Skeletal muscle satellite cell (primary cell): ENCODE data around the gene ETV3.
A peak's percentile ranks its signal among the peaks of the same experiment; 100 is the strongest.

Source experiments
- H3K27me3 ChIP-seq: 2 replicates; pipeline ENCODE4 v1.7.0; 2013; ENCODE audit warnings: low read length; ENCODE audit not compliant: control insufficient read depth, insufficient read depth
- H3K36me3 ChIP-seq: 2 replicates; pipeline ENCODE4 v1.7.0; 2013; ENCODE audit warnings: mild to moderate bottlenecking, control low read depth, low read length; ENCODE audit not compliant: insufficient read depth
- H3K4me1 ChIP-seq: 2 replicates; pipeline ENCODE4 v1.7.0; 2013; ENCODE audit warnings: low read length; ENCODE audit not compliant: control insufficient read depth, insufficient read depth
- H3K4me2 ChIP-seq: 2 replicates; pipeline ENCODE4 v1.7.0; 2013; ENCODE audit warnings: mild to moderate bottlenecking, low read length
- H3K4me3 ChIP-seq: 2 replicates; pipeline ENCODE4 v1.7.0; 2013; ENCODE audit warnings: low read length
- H3K9ac ChIP-seq: 2 replicates; pipeline ENCODE4 v1.7.0; 2013; ENCODE audit warnings: mild to moderate bottlenecking, low read depth, low read length, moderate library complexity
- H3K9me3 ChIP-seq: replicated peaks from 2 replicates; pipeline ENCODE4 v1.7.0; 2013; ENCODE audit warnings: mild to moderate bottlenecking, control low read depth, low read length

The ETV3 gene

GRCh38 chr1:157136133-157136532 lies 2.1 kb downstream of the ETV3 start:
- H3K4me1 ChIP-seq = peaks cover 24% of the 10 kb centered on the region
- H3K27me3 ChIP-seq = no peaks in the 10 kb centered on the region
- peak overlapping the region; percentile 80 for H3K4me2 ChIP-seq
- H3K36me3 ChIP-seq = peaks cover 49% of the 10 kb centered on the region
- peak overlapping the region; percentile 97 for H3K9ac ChIP-seq
- H3K9me3 ChIP-seq = no peaks in the 10 kb centered on the region
- H3K4me3 ChIP-seq = peak overlapping the region; percentile 97

DNA sequence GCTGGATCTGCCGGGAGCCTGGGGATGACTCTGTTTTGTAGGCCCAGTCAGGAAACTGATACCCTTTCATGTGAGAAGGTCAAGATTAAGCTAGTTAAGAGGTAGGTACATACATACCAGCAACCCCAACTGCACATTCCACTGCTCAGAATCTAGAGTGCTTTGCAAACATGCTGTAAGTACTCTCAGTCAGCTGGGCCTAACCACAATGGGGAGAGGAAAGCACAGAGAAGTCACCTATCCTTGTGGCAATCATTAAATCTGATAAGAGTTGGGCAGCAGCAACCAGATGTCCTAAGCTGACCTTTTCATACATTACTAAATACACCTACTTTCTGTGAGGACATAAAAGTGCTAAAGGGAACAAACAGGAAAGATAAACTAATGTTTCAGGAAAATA lies 2.5 kb downstream of the ETV3 start:
- Histone ChIP-seq H3K36me3 (peaks cover 54% of the 10 kb centered on the region), H3K9ac (peak overlapping the region; percentile 97), H3K27me3 (no peaks in the 10 kb centered on the region), H3K4me3 (no peak overlapping the region), H3K9me3 (no peaks in the 10 kb centered on the region), H3K4me1 (peaks cover 24% of the 10 kb centered on the region), H3K4me2 (peak overlapping the region; percentile 80)

- Histone ChIP-seq H3K27me3 (no peaks in the 10 kb centered on the region), H3K9me3 (no peaks in the 10 kb centered on the region), H3K4me1 (peaks cover 24% of the 10 kb centered on the region), H3K36me3 (peaks cover 60% of the 10 kb centered on the region), H3K4me2 (no peak overlapping the region), H3K9ac (no peak overlapping the region), H3K4me3 (no peak overlapping the region)
Measured at GRCh38 chr1:157135070-157135469, 3.1 kb downstream of the ETV3 start.

GRCh38 chr1:157134442-157134841 lies 3.8 kb downstream of the ETV3 start:
- Histone ChIP-seq H3K27me3 (no peaks in the 10 kb centered on the region), H3K4me3 (no peak overlapping the region), H3K9ac (no peak overlapping the region), H3K9me3 (no peaks in the 10 kb centered on the region), H3K4me2 (no peak overlapping the region), H3K36me3 (peaks cover 63% of the 10 kb centered on the region), H3K4me1 (peaks cover 24% of the 10 kb centered on the region)

DNA sequence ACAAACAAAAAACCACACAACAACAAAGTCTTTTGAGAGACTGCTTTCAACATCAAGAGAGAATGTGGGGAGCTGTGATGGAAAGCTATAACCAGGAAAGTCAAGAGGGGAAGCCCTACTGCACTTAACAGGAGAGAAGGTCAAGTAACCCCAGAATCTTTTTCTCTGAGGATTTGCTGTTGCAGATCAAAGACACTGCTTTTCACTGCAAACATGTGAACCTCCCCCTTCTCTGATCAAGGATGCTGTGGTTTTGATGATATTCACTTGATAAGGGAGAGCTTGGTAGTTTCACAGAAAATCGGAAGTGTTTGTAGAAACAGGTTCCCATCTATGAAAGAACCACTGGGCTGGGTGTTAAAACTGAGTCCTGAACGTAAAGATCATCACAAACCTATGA lies 4.8 kb downstream of the ETV3 start:
- Histone ChIP-seq H3K9ac (no peak overlapping the region), H3K36me3 (peaks cover 70% of the 10 kb centered on the region), H3K4me3 (no peak overlapping the region), H3K4me2 (no peak overlapping the region), H3K4me1 (peaks cover 17% of the 10 kb centered on the region), H3K9me3 (no peaks in the 10 kb centered on the region), H3K27me3 (no peaks in the 10 kb centered on the region)

DNA sequence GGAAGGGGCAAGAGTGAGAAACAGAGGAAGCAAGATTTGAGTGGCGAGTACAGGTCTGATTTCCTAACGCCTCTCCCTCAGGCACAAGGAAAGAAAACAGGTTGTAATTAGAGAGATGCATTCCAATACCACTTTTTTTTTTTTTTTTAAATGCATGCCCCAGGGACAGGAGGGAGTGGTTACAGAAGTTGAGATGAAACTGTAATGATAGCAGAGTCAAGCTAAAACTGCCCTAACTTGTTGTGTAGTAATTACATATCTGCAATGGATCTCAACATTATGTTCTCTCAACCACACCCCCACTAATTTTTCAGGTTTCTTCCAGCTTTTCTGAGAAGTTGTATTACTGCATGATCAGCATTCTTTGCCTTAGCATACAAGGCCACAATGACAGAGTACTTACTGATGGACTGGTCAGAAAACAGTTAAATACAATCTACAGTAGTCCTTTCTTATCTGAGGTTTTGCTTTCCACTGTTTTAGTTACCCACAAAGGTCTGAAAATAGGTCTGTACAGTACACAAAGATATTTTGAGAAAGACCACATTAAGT lies 5.5 kb downstream of the ETV3 start:
- Histone ChIP-seq H3K36me3 (peaks cover 77% of the 10 kb centered on the region), H3K4me1 (peaks cover 17% of the 10 kb centered on the region), H3K4me2 (no peak overlapping the region)

DNA sequence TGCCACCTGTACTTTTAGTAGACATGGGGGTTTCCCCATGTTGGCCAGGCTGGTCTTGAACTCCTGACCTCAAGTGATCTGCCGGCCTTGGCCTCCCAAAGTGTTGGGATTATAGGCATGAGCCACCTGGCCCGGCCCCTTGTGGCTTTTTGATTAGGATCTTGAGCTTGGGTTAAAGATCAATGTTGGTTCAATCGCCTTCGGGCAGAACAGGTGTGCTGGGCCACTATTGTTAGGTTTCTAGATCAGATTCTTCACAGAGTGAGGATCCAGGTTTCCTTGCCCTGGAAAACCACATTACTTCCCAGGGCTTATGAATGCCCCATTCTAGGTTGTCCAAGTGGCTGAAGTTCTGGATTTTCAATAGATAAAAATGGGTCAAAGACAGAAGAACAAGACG lies 6.1 kb downstream of the ETV3 start:
- Histone ChIP-seq H3K4me1 (peaks cover 16% of the 10 kb centered on the region), H3K4me2 (no peak overlapping the region), H3K9ac (no peak overlapping the region), H3K27me3 (no peaks in the 10 kb centered on the region), H3K4me3 (no peak overlapping the region), H3K9me3 (no peaks in the 10 kb centered on the region), H3K36me3 (peaks cover 79% of the 10 kb centered on the region)

More for the DNA sequence above, 5.5 kb downstream of the ETV3 start:
- no peak overlapping the region for H3K9ac ChIP-seq
- H3K27me3 ChIP-seq = no peaks in the 10 kb centered on the region
- H3K9me3 ChIP-seq = no peaks in the 10 kb centered on the region
- no peak overlapping the region for H3K4me3 ChIP-seq

- no peak overlapping the region for H3K4me3 ChIP-seq
- H3K36me3 ChIP-seq = peaks cover 81% of the 10 kb centered on the region
- H3K9me3 ChIP-seq = no peaks in the 10 kb centered on the region
- no peak overlapping the region for H3K4me2 ChIP-seq
- H3K4me1 ChIP-seq = peaks cover 8% of the 10 kb centered on the region
- no peaks in the 10 kb centered on the region for H3K27me3 ChIP-seq
- H3K9ac ChIP-seq = no peak overlapping the region
Measured at GRCh38 chr1:157131281-157131680, 6.9 kb downstream of the ETV3 start.

DNA sequence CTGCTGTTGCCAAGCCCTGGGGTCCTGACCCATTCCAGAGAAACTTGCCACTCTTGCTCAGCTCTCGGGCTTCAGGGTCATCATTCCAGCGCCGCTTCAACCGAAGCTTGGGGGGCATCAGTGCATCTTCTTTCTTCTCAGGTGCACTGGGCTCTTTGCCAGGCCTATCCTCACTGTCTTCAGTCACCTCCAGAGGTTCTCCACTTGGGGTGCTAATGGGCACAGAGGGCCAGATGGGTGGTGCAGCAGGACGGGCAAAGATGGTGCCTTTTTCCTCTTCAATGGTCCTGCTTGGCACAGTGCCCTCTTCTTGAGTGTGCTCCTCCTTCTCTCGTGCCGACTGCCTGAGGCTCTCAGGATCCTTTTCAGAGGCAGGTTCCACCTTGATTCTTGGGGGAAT lies 13.3 kb downstream of the ETV3 start:
- no peak overlapping the region for H3K9ac ChIP-seq
- H3K9me3 ChIP-seq = no peaks in the 10 kb centered on the region
- H3K4me2 ChIP-seq = no peak overlapping the region
- no peaks in the 10 kb centered on the region for H3K4me1 ChIP-seq
- no peak overlapping the region for H3K4me3 ChIP-seq
- H3K27me3 ChIP-seq = no peaks in the 10 kb centered on the region
- H3K36me3 ChIP-seq = peaks cover 65% of the 10 kb centered on the region

GRCh38 chr1:157119448-157119847 lies 18.7 kb downstream of the ETV3 start:
- no peak overlapping the region for H3K4me2 ChIP-seq
- no peak overlapping the region for H3K4me3 ChIP-seq
- H3K36me3 ChIP-seq = peaks cover 27% of the 10 kb centered on the region
- H3K27me3 ChIP-seq = peaks cover 10% of the 10 kb centered on the region
- no peaks in the 10 kb centered on the region for H3K9me3 ChIP-seq
- H3K4me1 ChIP-seq = no peaks in the 10 kb centered on the region
- H3K9ac ChIP-seq = no peak overlapping the region

DNA sequence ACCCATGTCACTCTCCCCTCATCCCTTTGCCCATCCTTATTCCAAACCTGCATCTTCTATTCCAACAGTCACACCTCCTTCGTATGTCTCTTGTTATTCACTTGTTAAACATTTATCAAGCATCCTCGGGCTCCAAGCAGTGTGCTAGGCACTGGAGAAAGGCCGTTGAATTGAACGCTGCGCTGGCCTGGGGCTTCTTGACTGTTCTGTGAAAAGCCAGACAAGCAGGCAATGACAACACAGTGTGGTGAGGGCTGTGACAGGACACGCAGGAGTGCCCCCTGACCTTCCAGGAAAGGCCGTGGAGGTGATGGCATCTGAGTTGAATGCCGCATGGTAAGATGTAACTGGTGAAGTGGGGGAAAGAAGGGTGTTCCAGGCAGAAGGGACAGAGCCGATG lies 19.2 kb downstream of the ETV3 start:
- no peak overlapping the region for H3K4me3 ChIP-seq
- H3K4me2 ChIP-seq = no peak overlapping the region
- no peak overlapping the region for H3K9ac ChIP-seq
- peaks cover 15% of the 10 kb centered on the region for H3K27me3 ChIP-seq
- peaks cover 23% of the 10 kb centered on the region for H3K36me3 ChIP-seq
- no peaks in the 10 kb centered on the region for H3K9me3 ChIP-seq
- no peaks in the 10 kb centered on the region for H3K4me1 ChIP-seq

GRCh38 chr1:157117527-157118057 lies 20.6 kb downstream of the ETV3 start:
- no peaks in the 10 kb centered on the region for H3K4me1 ChIP-seq
- H3K4me3 ChIP-seq = no peak overlapping the region
- no peak overlapping the region for H3K4me2 ChIP-seq
- H3K9me3 ChIP-seq = no peaks in the 10 kb centered on the region
- peaks cover 23% of the 10 kb centered on the region for H3K27me3 ChIP-seq
- peaks cover 9% of the 10 kb centered on the region for H3K36me3 ChIP-seq
- H3K9ac ChIP-seq = no peak overlapping the region
